ENCODE measurements around the gene GNAL.
"Not testable (repeated sequence)": the region's sequence is repeated elsewhere in the genome, so short reads cannot be mapped to it uniquely, and the experiment has no call there.

Gene GNAL

GRCh38 chr18:11884396-11885030, 195.4 kb downstream of the GNAL start:
- DNase-seq, result no peak

- no peak for DNase-seq
Measured at GRCh38 chr18:11885278-11885947, 196.3 kb downstream of the GNAL start.

- no peak for DNase-seq
Measured at GRCh38 chr18:11886577-11887110, 197.6 kb downstream of the GNAL start.

- no peak for DNase-seq
Measured at GRCh38 chr18:11887328-11888128, 198.5 kb downstream of the GNAL start.

- DNase-seq, result no peak
Measured at GRCh38 chr18:11888726-11889125, 199.7 kb downstream of the GNAL start.

- no peak for DNase-seq
Measured at GRCh38 chr18:11889284-11889683, 200.2 kb downstream of the GNAL start.

- DNase-seq, result no peak
Measured at GRCh38 chr18:11891737-11892136, 202.7 kb downstream of the GNAL start.

GRCh38 chr18:11892438-11892837, 203.4 kb downstream of the GNAL start:
- DNase-seq, result not testable (repeated sequence)

- DNase-seq, result no peak
Measured at GRCh38 chr18:11897781-11898180, 208.7 kb downstream of the GNAL start.

GRCh38 chr18:11899063-11899462, 210.0 kb downstream of the GNAL start:
- no peak for DNase-seq

- no peak for DNase-seq
Measured at GRCh38 chr18:11901826-11902438, 212.9 kb downstream of the GNAL start.

- DNase-seq, result no peak
Measured at GRCh38 chr18:11902522-11903292, 213.6 kb downstream of the GNAL start.

- no peak for DNase-seq
Measured at GRCh38 chr18:11905613-11906012, 216.5 kb downstream of the GNAL start.

GRCh38 chr18:11906176-11906575, 217.1 kb downstream of the GNAL start:
- DNase-seq, result no peak

GRCh38 chr18:11906926-11907874, 218.1 kb downstream of the GNAL start:
- DNase-seq, result peak; percentile 27 to 28

GRCh38 chr18:11908182-11909060, 219.4 kb downstream of the GNAL start, which contains the start of gene MPPE1:
MPPE1 (minus strand) TSS chr18:11908317; CDS start chr18:11897264, 11,053 bp downstream.
- DNase-seq, result peak; percentile 87 to 90

GRCh38 chr18:11909061-11909455, 220.0 kb downstream of the GNAL start:
- peak in 1 of 2 experiments; percentile 55 for DNase-seq

- DNase-seq, result no peak
Measured at GRCh38 chr18:11909591-11910026, 220.5 kb downstream of the GNAL start.

- not testable (repeated sequence) for DNase-seq
Measured at GRCh38 chr18:11916880-11917279, 227.8 kb downstream of the GNAL start.

GRCh38 chr18:11919522-11919921, 230.5 kb downstream of the GNAL start:
- not testable (repeated sequence) for DNase-seq
